Fibroblast of lung (primary cell): ENCODE measurements around the gene KAT2B. TPM values are rescaled to one million over a fixed set of nuclear protein-coding genes. Genes with fewer than 3 reads are reported as not detected.

Source experiments
- DNase-seq, 2 donors: peaks; one replicate each; pipeline versions ENCODE4 v3.0.0 to v3.0.0-alpha.2; 2010; ENCODE audit warnings: low read depth in 2 of 2
- H2AFZ ChIP-seq: 2 replicates; pipeline ENCODE4 v1.5.1; 2012; ENCODE audit warnings: low read length, control low read depth, inconsistent platforms
- H3K27ac ChIP-seq: 2 replicates; pipeline ENCODE4 v1.5.1; 2011; ENCODE audit warnings: low read length, control low read depth; ENCODE audit not compliant: insufficient read depth
- H3K27me3 ChIP-seq: 2 replicates; pipeline ENCODE4 v1.5.1; 2011; ENCODE audit warnings: mild to moderate bottlenecking, low read length; ENCODE audit not compliant: control insufficient read depth, insufficient read depth
- H3K36me3 ChIP-seq: 2 replicates; pipeline ENCODE4 v1.5.1; 2011; ENCODE audit warnings: low read length; ENCODE audit not compliant: control insufficient read depth, insufficient read depth
- H3K4me1 ChIP-seq: 2 replicates; pipeline ENCODE4 v1.5.1; 2011; ENCODE audit warnings: low read length; ENCODE audit not compliant: control insufficient read depth, insufficient read depth; ENCODE audit errors: extremely low read depth
- H3K4me2 ChIP-seq: 2 replicates; pipeline ENCODE4 v1.5.1; 2011; ENCODE audit warnings: low read length, control low read depth; ENCODE audit not compliant: insufficient read depth; ENCODE audit errors: extremely low read depth
- H3K4me3 ChIP-seq, 4 experiments: fragments of 200-600 bp in 1 of 4; sonication (generic) in 1 of 4; replicated peaks in 1 of 4; 2 replicates each; pipeline ENCODE4 v1.5.1; 2011 to 2016; ENCODE audit warnings: low read length in 4 of 4, low read depth in 3 of 4, mild to moderate bottlenecking in 3 of 4, control low read depth in 2 of 4, inconsistent platforms in 1 of 4, mixed read lengths in 1 of 4; ENCODE audit not compliant: insufficient read depth in 1 of 4; ENCODE audit errors: control extremely low read depth in 1 of 4
- H3K79me2 ChIP-seq: 2 replicates; pipeline ENCODE4 v1.5.1; 2012; ENCODE audit warnings: mild to moderate bottlenecking, low read length, inconsistent platforms; ENCODE audit not compliant: control insufficient read depth, insufficient read depth
- H3K9ac ChIP-seq: 2 replicates; pipeline ENCODE4 v1.5.1; 2011; ENCODE audit warnings: mild to moderate bottlenecking, low read length, control low read depth; ENCODE audit not compliant: insufficient read depth
- H3K9me3 ChIP-seq: 2 replicates; pipeline ENCODE4 v1.5.1; 2012; ENCODE audit warnings: low read depth, low read length; ENCODE audit not compliant: control insufficient read depth, insufficient read depth
- H4K20me1 ChIP-seq: 2 replicates; pipeline ENCODE4 v1.5.1; 2011; ENCODE audit warnings: low read length; ENCODE audit not compliant: control insufficient read depth, insufficient read depth; ENCODE audit errors: extremely low read depth
- EZH2 ChIP-seq: IDR thresholded peaks from 2 replicates; pipeline ENCODE4 v1.5.1; 2012; ENCODE audit warnings: low read length, control low read depth, mild to moderate bottlenecking; ENCODE audit errors: missing control alignments
- polyA plus RNA-seq, 2 donors: library from polyadenylated mRNA; depleted of rRNA in 1 of 2; stranded (reverse) in 1 of 2; unstranded in 1 of 2; fragments of >200 nt; gene quantifications; 2 replicates each; pipeline ENCODE4 v1.2.1, GENCODE V29; 2011 to 2012; ENCODE audit warnings: missing spikeins in 1 of 2
- total RNA-seq: library from RNA; depleted of rRNA; stranded (reverse); fragments of >200 nt; gene quantifications from 2 replicates; pipeline ENCODE4 v1.2.1, GENCODE V29; 2014
- TF ChIP-seq, protein P1 (sequence below), 2 donors: IDR thresholded peaks in 1 of 2; conservative IDR thresholded peaks in 1 of 2; 1 replicate in 1 of 2; 2 replicates in 1 of 2; pipeline ENCODE4 v1.5.1; 2011 to 2012; ENCODE audit warnings: low read length in 2 of 2, control low read depth in 1 of 2, inconsistent platforms in 1 of 2, low read depth in 1 of 2, mild to moderate bottlenecking in 1 of 2

KAT2B gene
- total and polyA plus RNA-seq, 2 donors (not counting 1 experiment from before 2014, with no cell fraction given), result 9.1 to 14.7 TPM

DNA sequence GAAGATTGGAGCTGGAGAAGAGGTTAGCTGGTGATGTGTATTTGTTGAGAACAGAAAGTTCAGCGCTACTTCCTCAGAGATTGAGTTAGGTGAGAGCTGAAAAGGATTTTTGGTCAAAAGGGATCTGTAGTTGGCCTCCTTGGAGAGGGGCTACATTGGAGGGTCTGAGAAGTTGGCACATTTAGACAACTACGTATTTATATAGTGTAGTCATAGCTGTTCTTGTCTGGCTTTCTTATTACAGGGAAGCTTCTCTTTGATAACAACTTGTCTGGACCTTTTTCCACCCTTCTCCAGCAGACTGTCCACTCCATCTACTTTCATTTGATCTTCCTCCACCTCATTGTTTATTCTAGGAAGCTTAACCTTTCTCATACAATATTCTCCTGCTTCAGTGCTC is 43.7 kb downstream of the KAT2B start:
- H3K9ac ChIP-seq, result no peak overlapping the region
- H3K4me2 ChIP-seq, result no peak overlapping the region
- no peaks in the 10 kb centered on the region for H3K79me2 ChIP-seq
- H3K4me3 ChIP-seq, result no peak overlapping the region
- no peaks in the 10 kb centered on the region for H3K27me3 ChIP-seq
- H2AFZ ChIP-seq, result no peak overlapping the region
- H3K4me1 ChIP-seq, result no peaks in the 10 kb centered on the region
- H3K27ac ChIP-seq, result no peak overlapping the region
- H4K20me1 ChIP-seq, result no peaks in the 10 kb centered on the region
- no peak for TF ChIP-seq EZH2
- TF ChIP-seq, protein P1, sequence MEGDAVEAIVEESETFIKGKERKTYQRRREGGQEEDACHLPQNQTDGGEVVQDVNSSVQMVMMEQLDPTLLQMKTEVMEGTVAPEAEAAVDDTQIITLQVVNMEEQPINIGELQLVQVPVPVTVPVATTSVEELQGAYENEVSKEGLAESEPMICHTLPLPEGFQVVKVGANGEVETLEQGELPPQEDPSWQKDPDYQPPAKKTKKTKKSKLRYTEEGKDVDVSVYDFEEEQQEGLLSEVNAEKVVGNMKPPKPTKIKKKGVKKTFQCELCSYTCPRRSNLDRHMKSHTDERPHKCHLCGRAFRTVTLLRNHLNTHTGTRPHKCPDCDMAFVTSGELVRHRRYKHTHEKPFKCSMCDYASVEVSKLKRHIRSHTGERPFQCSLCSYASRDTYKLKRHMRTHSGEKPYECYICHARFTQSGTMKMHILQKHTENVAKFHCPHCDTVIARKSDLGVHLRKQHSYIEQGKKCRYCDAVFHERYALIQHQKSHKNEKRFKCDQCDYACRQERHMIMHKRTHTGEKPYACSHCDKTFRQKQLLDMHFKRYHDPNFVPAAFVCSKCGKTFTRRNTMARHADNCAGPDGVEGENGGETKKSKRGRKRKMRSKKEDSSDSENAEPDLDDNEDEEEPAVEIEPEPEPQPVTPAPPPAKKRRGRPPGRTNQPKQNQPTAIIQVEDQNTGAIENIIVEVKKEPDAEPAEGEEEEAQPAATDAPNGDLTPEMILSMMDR (conservative IDR thresholded peaks at IDR 0.05 in 1 of 2, IDR thresholded peaks at IDR 0.05 in 1 of 2; ENCODE audit: low read depth in 1 of 2, low read length in 2 of 2), result no peak
- no peaks in the 10 kb centered on the region for H3K9me3 ChIP-seq
- H3K36me3 ChIP-seq, result no peaks in the 10 kb centered on the region
- DNase-seq, result no peak

DNA sequence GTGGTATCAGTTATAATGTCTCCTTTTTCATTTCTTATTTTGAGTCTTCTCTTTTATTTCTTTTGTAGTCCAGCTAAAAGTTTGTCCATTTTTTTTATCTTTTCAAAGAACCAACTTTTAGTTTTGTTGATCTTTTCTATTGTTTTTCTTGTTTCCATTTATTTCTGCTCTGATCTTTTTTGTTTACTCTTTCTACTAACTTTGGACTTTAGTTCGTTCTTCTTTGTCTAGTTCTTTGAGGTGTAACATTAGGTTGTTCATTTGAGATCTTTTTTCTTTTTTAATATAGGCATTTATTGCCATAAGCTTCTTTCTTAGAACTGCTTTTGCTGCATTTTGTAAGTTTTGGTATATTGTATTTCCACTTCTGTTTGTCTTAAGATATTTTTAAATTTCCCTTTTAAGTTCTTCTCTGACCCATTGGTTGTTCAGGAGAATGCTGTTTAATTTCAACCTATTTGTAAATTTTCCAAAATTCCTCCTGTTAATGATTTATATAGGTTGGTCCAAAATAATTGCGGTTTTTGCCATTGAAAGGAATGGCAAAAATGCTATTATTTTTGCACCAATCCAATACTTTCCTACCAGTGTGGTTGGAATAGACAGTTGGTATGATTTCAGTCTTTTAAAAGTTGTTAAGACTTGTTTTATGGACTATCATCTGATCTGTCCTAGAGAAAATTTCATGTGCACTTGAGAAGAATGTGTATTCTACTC is 51.2 kb downstream of the KAT2B start:
- Histone ChIP-seq H3K9ac (no peak overlapping the region), H2AFZ (no peak overlapping the region), H3K27me3 (no peaks in the 10 kb centered on the region), H3K79me2 (no peaks in the 10 kb centered on the region), H3K36me3 (no peaks in the 10 kb centered on the region), H3K4me1 (no peaks in the 10 kb centered on the region), H3K27ac (no peak overlapping the region), H4K20me1 (no peaks in the 10 kb centered on the region), H3K9me3 (no peaks in the 10 kb centered on the region), H3K4me2 (no peak overlapping the region), H3K4me3 (no peak overlapping the region)
- no peak for DNase-seq
- TF ChIP-seq, protein P1 (conservative IDR thresholded peaks at IDR 0.05 in 1 of 2, IDR thresholded peaks at IDR 0.05 in 1 of 2; ENCODE audit: low read depth in 1 of 2, low read length in 2 of 2), result no peak
- TF ChIP-seq EZH2, result no peak

DNA sequence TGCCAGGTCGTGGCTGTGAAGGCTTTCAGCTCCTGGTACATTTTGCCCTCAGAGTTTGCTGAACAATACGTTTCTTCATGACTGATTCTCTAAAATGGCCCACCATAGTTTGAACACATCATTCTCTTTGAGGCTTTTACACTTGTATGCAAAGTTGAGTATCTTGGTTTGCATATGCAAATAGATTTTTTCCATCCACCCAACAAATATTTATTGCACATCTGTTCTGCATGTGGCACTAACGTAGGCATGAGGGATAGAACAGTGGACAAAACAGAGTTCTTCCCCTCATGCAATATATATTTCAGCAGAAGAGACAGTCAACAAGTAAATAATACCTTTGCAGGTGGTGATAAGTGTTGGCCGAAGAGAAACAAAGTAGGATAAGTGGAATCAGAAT is 55.2 kb downstream of the KAT2B start:
- Histone ChIP-seq H3K36me3 (no peaks in the 10 kb centered on the region), H3K9me3 (no peaks in the 10 kb centered on the region), H4K20me1 (no peaks in the 10 kb centered on the region), H3K9ac (no peak overlapping the region), H3K4me3 (no peak overlapping the region), H3K27ac (no peak overlapping the region), H2AFZ (no peak overlapping the region), H3K4me1 (no peaks in the 10 kb centered on the region), H3K4me2 (no peak overlapping the region), H3K27me3 (no peaks in the 10 kb centered on the region), H3K79me2 (no peaks in the 10 kb centered on the region)
- TF ChIP-seq, protein P1 (conservative IDR thresholded peaks at IDR 0.05 in 1 of 2, IDR thresholded peaks at IDR 0.05 in 1 of 2; ENCODE audit: low read depth in 1 of 2, low read length in 2 of 2), result no peak
- TF ChIP-seq EZH2, result no peak
- no peak for DNase-seq
